Measurements from ENCODE around the gene IGF2.

DNA sequence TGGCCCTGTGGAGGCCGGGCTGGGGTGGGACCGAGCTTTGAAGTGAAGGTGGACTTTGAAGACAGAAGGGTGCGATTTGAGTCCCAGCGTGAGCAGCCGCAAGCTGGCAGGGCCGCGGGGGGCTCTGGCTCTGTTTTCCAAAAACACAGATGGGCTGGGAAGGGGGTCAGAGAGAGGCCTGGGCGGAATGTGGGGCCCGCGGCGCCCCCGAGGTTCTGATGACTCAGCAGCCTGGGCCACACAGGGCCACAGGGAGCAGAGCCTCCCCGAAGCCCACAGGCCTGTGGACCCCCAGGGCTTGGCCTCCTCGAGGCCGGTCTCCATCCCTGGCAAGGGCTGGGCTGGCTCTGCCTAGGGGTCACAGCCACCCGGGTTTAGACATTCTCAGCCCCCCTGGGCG, 15.7 kb upstream of the IGF2 start:
- TF ChIP-seq, protein P1, sequence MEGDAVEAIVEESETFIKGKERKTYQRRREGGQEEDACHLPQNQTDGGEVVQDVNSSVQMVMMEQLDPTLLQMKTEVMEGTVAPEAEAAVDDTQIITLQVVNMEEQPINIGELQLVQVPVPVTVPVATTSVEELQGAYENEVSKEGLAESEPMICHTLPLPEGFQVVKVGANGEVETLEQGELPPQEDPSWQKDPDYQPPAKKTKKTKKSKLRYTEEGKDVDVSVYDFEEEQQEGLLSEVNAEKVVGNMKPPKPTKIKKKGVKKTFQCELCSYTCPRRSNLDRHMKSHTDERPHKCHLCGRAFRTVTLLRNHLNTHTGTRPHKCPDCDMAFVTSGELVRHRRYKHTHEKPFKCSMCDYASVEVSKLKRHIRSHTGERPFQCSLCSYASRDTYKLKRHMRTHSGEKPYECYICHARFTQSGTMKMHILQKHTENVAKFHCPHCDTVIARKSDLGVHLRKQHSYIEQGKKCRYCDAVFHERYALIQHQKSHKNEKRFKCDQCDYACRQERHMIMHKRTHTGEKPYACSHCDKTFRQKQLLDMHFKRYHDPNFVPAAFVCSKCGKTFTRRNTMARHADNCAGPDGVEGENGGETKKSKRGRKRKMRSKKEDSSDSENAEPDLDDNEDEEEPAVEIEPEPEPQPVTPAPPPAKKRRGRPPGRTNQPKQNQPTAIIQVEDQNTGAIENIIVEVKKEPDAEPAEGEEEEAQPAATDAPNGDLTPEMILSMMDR (IDR thresholded peaks at IDR 0.05), result no peak
- TF ChIP-seq EZH2 (IDR thresholded peaks at IDR 0.05; ENCODE audit: borderline replicate concordance, insufficient read depth, low read depth, low read length, poor library complexity, severe bottlenecking), result no peak

Measured in B cell (primary cell).